GM12873 (cell line): Measurements from ENCODE around the gene TTC33.

ENCODE experiments used
- TF ChIP-seq, protein P1 (sequence below): IDR thresholded peaks from 2 replicates; pipeline ENCODE4 v1.5.1; 2012; ENCODE audit warnings: low read depth, mild to moderate bottlenecking, moderate library complexity, low read length, control low read depth; ENCODE audit not compliant: insufficient read depth; ENCODE audit errors: missing control alignments

Gene TTC33

DNA sequence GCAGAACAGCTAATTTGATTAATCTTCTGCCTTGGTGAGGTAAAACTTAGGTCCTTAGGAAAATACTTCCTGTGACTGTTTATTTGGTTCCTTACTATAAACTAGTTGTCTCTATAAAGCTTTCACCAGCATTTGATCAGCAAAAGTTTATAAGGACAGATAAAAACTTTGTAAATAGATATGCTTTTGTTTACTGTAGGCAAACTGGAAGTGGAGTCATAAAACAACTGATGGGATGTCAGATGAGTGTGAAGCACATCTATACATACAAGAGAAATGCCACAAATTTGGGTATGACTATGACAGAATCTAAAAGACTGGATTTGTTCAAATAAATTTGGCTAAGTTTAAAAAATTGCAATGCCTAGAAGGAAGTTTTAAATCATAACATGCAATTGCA is 70.6 kb downstream of the TTC33 start:
- TF ChIP-seq, protein P1, sequence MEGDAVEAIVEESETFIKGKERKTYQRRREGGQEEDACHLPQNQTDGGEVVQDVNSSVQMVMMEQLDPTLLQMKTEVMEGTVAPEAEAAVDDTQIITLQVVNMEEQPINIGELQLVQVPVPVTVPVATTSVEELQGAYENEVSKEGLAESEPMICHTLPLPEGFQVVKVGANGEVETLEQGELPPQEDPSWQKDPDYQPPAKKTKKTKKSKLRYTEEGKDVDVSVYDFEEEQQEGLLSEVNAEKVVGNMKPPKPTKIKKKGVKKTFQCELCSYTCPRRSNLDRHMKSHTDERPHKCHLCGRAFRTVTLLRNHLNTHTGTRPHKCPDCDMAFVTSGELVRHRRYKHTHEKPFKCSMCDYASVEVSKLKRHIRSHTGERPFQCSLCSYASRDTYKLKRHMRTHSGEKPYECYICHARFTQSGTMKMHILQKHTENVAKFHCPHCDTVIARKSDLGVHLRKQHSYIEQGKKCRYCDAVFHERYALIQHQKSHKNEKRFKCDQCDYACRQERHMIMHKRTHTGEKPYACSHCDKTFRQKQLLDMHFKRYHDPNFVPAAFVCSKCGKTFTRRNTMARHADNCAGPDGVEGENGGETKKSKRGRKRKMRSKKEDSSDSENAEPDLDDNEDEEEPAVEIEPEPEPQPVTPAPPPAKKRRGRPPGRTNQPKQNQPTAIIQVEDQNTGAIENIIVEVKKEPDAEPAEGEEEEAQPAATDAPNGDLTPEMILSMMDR = no peak

DNA sequence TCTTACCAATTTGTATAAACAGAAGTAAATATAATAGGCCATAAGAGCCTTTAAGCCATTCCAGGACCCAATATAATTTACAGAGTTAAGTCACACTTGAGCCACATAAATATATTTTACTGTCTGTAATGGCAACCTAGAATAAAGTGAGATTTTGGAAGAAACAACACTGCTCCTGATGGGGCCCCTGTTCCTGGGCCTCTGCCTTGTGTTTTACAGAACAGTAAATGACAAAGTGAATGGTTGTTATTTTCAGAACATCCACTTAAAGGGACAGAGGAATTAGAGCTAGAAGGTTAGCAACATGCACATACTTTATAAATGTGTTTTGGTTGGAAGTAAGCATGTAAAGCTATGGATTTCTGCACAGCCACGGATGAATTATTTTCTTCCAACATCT is 72.5 kb downstream of the TTC33 start:
- TF ChIP-seq, protein P1 = no peak

DNA sequence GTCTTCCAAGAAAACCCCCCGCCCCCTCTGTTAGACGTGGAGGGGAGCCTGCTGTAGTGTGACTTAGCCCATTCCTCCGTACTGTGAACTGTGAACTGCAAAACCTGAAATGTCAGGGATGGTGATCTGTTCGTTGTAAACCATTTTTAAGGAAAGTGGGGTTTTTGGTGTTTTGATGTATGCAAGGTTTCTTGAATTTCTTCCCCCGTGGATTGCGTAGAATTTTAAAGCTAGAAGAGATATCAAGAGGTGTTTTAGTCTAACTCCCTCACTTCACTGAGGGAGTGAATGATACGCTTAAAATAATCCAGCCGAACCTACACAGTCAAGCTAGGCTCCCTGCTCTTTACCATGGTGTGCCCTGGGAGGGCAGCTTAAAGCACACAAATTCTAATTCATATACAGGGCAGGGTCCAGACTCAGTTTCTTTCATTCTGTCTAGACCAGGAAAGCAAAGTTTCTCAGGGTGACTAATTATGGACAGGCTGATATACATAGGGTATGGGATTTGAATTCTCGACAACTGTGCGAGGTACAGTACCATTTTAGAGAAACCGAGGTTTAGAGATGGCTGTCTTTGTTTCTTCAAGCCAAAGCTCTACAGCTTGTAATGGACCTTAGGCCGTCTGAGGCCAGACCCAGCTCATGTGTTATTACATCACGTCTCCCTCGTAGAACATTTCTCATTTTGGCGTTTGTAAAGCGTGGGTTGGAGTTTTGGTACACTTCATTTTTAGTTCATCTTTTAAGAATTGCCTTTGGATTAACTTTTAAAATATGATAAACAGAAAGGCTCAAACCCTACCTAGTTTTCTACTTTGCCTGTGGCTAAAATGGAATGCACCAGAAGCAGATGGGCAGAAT is 73.4 kb downstream of the TTC33 start:
- TF ChIP-seq, protein P1 = no peak

DNA sequence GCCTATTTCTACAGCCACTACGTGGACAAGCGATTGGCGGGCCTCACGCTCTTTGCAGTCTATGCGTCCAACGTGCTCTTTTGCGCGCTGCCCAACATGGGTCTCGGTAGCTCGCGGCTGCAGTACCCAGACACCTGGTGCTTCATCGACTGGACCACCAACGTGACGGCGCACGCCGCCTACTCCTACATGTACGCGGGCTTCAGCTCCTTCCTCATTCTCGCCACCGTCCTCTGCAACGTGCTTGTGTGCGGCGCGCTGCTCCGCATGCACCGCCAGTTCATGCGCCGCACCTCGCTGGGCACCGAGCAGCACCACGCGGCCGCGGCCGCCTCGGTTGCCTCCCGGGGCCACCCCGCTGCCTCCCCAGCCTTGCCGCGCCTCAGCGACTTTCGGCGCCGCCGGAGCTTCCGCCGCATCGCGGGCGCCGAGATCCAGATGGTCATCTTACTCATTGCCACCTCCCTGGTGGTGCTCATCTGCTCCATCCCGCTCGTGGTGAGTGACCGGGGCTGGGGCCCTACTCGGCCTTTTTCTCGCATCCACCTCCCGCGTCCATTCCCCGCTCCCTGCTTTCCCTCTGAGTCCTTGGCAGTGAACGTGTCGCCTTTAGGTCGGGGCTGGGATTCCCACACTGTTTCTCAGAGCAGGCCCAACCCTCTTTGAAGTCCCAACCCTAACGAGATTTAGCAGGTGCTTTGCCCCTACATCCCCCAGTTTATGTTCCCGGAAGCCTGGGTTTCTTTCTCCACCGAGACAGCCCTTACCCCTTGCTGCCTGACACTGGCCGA is 74.2 kb downstream of the TTC33 start:
- TF ChIP-seq, protein P1 = no peak

DNA sequence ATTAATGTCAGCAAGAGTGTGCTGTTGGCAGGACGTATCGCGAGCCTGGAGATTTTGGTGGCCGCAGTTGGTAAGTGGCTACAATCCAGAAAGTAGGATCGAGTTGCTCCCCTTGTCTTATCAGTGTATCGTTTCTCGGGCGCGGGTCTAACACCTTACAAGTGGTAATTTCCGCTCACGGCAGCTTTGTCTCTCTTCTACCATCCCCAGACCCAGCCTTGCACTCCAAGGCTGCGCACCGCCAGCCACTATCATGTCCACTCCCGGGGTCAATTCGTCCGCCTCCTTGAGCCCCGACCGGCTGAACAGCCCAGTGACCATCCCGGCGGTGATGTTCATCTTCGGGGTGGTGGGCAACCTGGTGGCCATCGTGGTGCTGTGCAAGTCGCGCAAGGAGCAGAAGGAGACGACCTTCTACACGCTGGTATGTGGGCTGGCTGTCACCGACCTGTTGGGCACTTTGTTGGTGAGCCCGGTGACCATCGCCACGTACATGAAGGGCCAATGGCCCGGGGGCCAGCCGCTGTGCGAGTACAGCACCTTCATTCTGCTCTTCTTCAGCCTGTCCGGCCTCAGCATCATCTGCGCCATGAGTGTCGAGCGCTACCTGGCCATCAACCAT is 74.9 kb downstream of the TTC33 start:
- TF ChIP-seq, protein P1 = peak; percentile 36

DNA sequence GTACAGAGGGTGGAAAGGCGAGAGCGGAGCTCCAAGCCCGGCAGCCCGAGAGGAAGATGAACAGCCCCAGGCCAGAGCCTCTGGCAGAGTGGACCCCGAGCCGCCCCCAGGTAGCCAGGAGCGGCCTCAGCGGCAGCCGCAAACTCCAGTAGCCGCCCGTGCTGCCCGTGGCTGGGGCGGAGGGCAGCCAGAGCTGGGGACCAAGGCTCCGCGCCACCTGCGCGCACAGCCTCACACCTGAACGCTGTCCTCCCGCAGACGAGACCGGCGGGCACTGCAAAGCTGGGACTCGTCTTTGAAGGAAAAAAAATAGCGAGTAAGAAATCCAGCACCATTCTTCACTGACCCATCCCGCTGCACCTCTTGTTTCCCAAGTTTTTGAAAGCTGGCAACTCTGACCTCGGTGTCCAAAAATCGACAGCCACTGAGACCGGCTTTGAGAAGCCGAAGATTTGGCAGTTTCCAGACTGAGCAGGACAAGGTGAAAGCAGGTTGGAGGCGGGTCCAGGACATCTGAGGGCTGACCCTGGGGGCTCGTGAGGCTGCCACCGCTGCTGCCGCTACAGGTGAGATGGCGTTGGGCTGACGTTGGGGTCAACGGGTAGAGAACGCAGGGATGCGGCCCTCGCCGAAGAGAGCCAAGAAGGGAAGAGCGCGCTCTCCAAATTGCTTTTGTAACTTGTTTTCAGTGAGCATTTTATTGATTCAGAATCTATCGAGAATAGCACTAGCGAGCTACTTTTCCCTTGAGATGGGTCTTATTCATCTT is 75.7 kb downstream of the TTC33 start, which contains the start of gene PTGER4:
PTGER4 (plus strand) TSS at position 3 of the 769 bp plus-strand sequence. CDS start 1,079 bp downstream, outside the sequence.
- TF ChIP-seq, protein P1 = no peak
